Left forelimb (tissue), 1 donor: ENCODE results near the gene SYNGR3.

Source experiments
- DNase-seq: peaks from one replicate; pipeline ENCODE4 v3.0.0-alpha.2; 2018; ENCODE audit warnings: low spot score

Gene SYNGR3

DNA sequence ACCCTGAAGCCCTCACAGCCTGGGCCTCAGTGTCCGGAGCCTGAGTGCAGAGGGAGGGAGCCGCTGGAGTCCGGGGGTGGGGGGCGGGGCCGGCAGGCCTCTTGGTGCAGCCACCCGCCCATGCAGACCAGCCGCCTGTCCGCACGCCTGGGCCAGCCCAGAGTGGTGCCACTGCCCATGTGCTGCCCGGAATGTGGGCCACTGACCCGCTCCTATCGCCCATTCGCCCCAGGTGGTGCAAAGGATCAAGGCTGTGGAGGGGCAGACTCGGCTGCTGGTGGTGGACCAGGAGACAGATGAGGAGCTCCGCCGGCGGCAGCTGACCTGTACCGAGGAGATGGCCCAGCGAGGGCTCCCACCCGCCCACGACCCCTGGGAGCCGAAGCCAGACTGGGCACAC, 39.6 kb downstream of the SYNGR3 start:
- DNase-seq, result peak; percentile 46

DNA sequence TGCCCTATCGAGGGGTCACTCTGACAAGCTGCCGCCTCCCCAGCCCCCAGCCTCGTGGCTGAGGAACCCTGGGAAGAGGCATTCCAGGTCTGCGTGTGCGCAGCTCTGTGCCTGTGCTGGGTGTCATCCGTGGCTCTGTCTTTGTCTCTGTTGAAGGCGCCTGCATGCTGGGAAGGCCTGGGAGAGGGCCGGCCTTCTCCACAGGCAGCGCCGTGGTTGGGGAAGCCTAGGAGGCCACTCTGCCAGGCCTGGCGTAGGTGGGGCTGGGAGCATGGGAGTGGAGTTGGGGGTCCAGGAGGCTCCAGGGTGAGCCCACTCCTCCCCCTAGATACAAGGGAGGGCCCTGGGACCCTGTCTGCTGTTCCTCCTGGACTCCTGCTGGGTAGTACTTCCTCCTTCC, 40.3 kb downstream of the SYNGR3 start:
- DNase-seq, result peak; percentile 45

- DNase-seq, result peak; percentile 62
These were observed 41.4 kb downstream of the SYNGR3 start for GRCh38 chr16:2031081-2031577.

- DNase-seq, result peak; percentile 36
These were observed 42.7 kb downstream of the SYNGR3 start for GRCh38 chr16:2032285-2033056.

- peak; percentile 80 for DNase-seq
These were observed 43.5 kb downstream of the SYNGR3 start for GRCh38 chr16:2033057-2033908.

GRCh38 chr16:2033909-2034695, 44.3 kb downstream of the SYNGR3 start:
- peak; percentile 72 for DNase-seq

DNA sequence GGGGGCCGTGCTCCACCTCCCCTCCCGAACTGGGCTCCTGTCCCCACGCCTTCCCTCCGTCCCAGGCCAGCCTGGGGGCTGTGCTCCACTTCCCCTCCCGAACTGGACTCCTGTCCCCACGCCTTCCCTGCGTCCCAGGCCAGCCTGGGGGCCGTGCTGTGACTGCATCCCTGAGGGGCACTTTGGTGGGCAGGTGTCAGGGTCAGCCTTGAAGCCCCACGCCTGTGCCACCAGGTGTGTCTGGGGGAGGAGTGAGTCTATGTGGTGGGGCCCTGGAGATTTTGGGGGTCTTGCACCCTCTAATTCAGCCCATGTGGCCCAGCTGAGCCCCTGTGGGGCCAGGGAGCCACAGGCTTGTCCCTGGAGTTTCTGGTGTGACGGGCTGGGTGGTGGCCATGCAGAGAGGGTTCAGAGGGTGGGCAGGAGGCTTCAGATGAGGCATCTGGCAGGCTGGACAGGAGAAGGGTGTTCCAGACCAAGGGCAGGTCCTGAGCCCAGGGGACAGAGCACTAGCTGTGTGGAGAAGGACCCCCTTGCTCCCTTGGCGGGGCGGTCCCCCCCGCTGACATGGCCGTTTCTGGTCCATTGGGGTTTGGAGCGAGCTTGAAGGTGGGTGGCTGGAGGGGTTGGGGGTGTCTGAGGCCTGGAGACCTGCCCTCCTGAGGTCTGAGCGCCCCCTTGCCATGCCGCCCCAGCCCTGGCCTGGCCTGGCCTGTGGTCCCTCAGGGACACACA, 45.1 kb downstream of the SYNGR3 start:
- no peak for DNase-seq

DNA sequence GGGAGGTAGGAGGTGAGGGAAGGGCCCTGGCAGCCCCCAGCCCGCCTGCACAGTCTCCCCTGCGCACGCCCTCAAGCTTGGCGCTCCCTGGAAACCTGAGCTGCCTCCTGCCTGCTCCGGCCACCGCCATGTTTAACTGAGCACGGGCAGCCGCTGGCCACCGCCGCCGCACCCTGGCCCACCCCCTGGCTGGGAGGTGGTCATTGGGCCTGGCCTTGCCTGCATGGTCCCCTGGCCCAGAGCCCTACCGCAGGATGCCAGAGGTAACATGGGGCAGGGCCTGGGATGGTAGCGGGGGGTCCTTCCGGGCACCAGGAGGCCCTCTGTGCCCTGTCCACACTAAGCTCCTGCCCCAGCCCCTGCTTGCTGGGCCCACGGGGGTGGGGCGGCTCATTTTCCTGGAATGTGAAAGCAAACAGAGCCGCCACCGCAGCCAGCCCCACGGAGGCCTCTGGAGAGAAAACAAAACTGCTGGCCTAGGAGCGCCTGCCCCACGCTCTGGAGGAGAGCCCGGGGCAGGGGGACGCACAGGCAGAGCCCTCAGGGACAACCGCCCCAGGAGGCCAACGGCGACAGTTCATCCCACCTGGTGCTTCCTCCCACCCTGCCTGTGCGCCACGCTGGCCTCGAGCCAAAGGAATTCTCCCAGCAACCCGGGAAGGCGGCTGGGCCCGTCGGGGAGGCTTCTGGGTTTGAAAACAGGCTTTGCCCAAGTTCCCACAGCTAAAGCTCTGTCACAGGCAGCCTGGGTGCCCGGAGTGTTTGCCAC, 45.8 kb downstream of the SYNGR3 start:
- DNase-seq, result peak; percentile 77

DNA sequence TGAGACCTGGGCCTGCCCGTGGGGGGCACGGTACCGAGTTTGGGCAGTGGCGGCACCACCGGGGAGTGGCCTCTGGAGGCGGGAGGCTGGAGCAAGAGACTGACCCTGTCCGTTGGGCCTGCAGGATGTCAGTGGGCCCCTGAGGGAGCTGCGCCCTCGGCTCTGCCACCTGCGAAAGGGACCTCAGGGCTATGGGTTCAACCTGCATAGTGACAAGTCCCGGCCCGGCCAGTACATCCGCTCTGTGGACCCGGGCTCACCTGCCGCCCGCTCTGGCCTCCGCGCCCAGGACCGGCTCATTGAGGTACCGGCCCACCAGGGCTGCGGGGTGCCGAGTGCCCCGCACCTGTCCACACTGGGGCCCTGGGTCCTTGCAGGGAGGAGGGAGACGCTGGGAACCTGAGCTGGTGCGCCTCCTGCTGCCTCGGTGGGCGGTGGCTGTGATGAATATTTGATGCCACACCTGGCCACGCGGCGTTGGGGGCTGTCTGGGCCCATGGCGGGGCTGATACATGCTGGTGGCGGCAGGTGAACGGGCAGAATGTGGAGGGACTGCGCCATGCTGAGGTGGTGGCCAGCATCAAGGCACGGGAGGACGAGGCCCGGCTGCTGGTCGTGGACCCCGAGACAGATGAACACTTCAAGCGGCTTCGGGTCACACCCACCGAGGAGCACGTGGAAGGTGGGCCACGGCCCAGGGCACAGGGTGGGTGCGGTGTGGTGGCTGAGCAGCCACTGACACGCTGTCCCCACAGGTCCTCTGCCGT, 46.6 kb downstream of the SYNGR3 start:
- no peak for DNase-seq

DNA sequence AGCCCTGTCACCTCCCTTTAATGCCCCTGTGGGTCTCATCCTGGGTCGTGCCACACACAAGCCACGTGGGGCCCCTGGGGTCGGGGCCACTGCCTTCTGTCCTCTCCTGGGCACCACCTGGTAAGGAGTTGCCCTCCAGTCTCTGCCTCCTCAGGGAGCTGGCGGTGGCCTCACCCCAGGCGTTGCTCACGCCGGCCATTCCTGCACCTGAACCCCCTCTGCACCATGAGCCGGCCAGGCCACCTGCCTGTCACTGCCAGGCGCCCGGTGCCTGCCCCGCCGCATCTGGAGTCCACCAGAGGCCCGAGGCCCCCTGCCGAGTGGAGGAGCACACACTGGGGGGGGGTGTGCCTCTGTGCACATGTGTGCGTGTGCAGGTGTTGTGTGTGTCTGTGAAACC, 47.3 kb downstream of the SYNGR3 start:
- no peak for DNase-seq

GRCh38 chr16:2037647-2038381, 48.0 kb downstream of the SYNGR3 start:
- DNase-seq, result no peak

GRCh38 chr16:2038382-2039231, 48.8 kb downstream of the SYNGR3 start:
- no peak for DNase-seq

DNA sequence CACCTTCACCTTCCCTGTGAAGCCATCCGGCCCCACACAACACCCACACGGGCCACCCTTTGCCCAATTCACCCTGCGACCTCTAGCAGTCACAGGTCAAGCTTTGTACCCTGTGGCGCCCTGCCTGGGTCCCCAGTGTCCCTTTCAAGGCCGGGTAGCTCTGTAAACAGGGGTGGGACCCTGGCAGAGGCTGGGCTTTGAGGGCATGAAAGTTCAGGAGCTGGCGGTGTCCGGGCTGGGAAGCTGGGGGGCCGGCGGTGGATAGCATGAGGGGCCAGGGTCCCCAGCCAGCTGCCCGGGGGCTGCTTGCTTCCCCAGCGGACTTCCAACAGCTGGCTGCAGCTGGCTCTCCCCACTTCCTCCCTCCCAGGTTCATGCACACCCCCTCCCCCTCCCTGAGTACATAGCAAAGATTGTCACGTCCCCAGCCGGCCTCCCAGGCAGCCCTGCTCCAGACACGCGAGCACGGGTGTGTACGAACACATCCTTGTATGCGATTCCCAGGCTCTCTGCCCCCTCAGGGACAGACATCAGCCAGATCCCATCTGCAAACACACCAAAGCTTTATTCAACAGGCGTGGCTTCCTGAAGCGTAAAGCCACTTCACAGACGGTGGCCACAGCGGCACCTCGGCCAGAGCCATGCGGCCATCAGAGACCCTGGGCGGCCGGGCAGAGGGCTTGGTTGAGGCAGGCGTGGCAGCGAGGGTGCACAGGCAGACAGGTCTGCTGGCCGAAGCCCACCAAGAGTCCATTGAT, 49.7 kb downstream of the SYNGR3 start:
- peak; percentile 86 for DNase-seq

DNA sequence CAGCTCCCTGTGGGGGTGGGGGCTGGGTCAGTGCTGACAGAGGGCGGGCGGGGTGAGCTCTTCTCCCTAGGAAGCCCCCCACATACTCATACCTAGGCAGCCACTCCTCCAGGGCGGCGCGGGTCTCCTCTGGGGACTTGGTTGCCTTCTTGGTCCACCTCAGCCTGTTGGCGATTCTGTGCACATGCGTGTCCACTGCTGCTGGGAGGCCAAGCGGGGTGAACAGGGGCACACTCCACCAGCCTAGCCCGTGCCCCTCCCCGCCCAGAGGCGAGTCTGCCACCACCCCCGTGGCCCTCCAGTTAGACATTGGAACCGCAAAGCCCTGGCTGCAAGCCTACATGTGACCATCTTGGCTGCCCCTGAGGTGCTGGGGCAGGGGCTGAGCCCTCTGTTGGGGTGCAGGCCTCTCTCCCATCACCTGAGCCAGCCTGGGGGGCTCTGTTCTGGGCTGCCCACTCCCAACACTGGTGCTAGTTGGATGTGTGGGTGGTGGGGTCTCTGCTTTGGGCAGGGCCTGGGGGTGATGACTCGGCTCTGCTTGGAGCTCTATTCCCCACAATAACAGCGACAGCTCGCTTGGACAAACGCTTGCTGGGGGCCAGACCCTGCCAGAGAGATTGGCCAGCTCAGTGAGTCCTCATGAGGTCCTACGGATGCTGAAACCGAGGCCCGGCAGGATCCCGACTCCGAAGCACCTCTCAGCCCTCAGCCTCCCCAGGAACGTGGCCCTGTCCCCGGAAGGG, 50.4 kb downstream of the SYNGR3 start:
- no peak for DNase-seq

DNA sequence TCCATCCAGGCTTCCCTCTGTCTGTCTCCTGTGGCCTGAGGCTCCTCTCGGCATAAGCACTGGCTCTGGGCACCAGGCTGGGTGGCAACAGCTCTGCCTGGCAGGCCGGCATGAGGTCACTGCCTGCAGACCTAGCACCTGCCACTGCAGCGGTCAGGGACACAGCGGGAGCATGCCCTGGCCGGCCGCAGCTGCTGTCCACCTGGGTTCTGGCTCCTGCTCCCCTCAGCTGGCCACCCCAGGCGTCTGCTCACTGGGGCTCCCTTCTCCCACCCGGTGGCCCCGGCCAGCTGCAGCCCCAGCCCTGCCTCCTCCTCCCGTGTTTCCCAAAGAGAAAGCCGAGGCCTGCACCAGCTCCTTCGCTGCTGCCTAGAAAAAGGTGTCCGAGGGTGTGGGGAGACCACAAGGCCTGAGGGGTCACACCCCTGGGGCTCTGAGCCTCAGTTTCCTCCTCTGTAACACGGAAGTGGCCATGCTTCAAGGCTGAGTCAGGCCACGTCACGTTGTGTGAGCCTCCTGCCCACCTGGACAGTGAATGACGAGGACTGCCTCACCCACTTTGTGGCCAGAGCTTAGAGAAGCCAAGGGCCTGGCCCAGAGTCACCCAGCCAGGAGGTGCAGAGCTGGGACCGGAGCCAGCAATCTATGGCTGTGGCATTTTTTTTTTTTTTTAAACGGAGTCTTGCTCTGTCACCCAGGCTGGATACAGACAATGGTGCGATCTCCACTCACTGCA, 51.2 kb downstream of the SYNGR3 start:
- DNase-seq, result no peak
